ENCODE data around the gene YIPF7. TPM values are rescaled to one million over a fixed set of nuclear protein-coding genes. Genes with fewer than 3 reads are reported as not detected.

YIPF7 gene
- not detected in 2 replicates for total RNA-seq (2014; rRNA removed; shearing (Covaris generic))

GRCh38 chr4:44651425-44651824 is at the start of gene YIPF7:
Gene YIPF7 (minus strand): TSS chr4:44651625. CDS start chr4:44650100, 1,525 bp downstream.
- H3K36me3 ChIP-seq (replicated peaks; ENCODE audit: control insufficient read depth, insufficient read depth, low read length): no peaks in the 10 kb centered on the region
- DNase-seq: no peak
- H3K4me3 ChIP-seq (ENCODE audit: insufficient read depth, low read depth, low read length): no peak within 1 kb of the TSS
- no peaks in the 10 kb centered on the region for H3K27me3 ChIP-seq (ENCODE audit: control insufficient read depth, insufficient read depth, low read length)

DNA sequence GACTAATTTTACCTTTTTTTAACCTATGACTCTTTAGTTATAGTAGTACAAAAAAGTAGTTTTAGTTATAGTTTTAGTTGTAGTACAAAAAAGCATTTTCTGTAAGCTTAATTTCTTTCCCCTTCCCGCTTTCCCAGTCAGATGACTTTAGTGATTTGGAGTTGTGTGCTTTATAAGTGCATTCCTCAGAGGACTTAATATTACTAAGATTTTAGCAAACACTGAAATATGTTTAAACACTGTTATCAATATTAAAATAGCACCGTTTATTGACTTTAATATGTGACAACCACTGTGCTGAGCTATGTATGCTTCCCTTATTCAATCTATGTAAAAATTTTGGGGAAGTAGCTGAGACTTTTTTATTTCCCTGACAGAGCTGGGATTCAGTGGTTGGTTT is 49.6 kb upstream of the YIPF7 start:
- no peaks in the 10 kb centered on the region for H3K27me3 ChIP-seq (ENCODE audit: control insufficient read depth, insufficient read depth, low read length)

GRCh38 chr4:44700427-44700826 is 49.0 kb upstream of the YIPF7 start:
- no peak overlapping the region for H3K4me3 ChIP-seq (ENCODE audit: insufficient read depth, low read depth, low read length)
- H3K36me3 ChIP-seq (replicated peaks; ENCODE audit: control insufficient read depth, insufficient read depth, low read length): peaks cover 12% of the 10 kb centered on the region
- no peak for DNase-seq
- H3K27me3 ChIP-seq (ENCODE audit: control insufficient read depth, insufficient read depth, low read length): no peaks in the 10 kb centered on the region

More for the DNA sequence above, 49.6 kb upstream of the YIPF7 start:
- Histone ChIP-seq H3K36me3 (replicated peaks; ENCODE audit: control insufficient read depth, insufficient read depth, low read length) (peaks cover 12% of the 10 kb centered on the region), H3K4me3 (ENCODE audit: insufficient read depth, low read depth, low read length) (no peak overlapping the region)
- DNase-seq: no peak

DNA sequence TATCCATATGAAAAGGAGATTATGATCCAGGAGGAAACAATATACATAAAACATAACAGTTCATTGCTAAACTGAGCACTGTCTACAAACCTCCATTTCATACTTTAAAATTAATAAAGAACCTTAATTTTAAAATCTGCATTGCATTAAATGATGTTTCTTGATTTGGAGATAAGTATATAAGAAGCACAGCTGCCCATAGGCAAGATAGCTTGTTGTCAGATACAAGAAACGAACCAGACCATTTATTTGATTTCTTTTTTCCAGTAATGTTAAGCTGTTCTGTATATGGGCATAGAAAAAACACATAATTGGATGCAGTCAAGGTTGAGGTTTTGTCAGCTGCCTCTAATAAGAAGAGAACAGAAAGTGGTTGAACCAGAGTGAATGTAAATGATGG is 33.2 kb upstream of the YIPF7 start:
- Histone ChIP-seq H3K27me3 (ENCODE audit: control insufficient read depth, insufficient read depth, low read length) (no peaks in the 10 kb centered on the region), H3K4me3 (ENCODE audit: insufficient read depth, low read depth, low read length) (no peak overlapping the region), H3K36me3 (replicated peaks; ENCODE audit: control insufficient read depth, insufficient read depth, low read length) (peaks cover 9% of the 10 kb centered on the region)
- no peak for DNase-seq

GRCh38 chr4:44679060-44679459 is 27.6 kb upstream of the YIPF7 start:
- no peak for DNase-seq
- Histone ChIP-seq H3K4me3 (ENCODE audit: insufficient read depth, low read depth, low read length) (peak overlapping the region; percentile 78), H3K27me3 (ENCODE audit: control insufficient read depth, insufficient read depth, low read length) (no peaks in the 10 kb centered on the region), H3K36me3 (replicated peaks; ENCODE audit: control insufficient read depth, insufficient read depth, low read length) (0 out of 2 replicates have a peak, but pooled peaks cover 1% of the 10 kb centered on the region)

- Histone ChIP-seq H3K36me3 (replicated peaks; ENCODE audit: control insufficient read depth, insufficient read depth, low read length) (0 out of 2 replicates have a peak, but pooled peaks cover 1% of the 10 kb centered on the region), H3K27me3 (ENCODE audit: control insufficient read depth, insufficient read depth, low read length) (no peaks in the 10 kb centered on the region), H3K4me3 (ENCODE audit: insufficient read depth, low read depth, low read length) (peak within 1 kb of the TSS; percentile 78)
- DNase-seq: peak; percentile 79
Observed at GRCh38 chr4:44678094-44679041, 26.9 kb upstream of the YIPF7 start, which contains the start of gene GUF1. Gene GUF1 (plus strand): TSS chr4:44678420. CDS start chr4:44678623, 203 bp downstream.

- no peaks in the 10 kb centered on the region for H3K36me3 ChIP-seq (replicated peaks; ENCODE audit: control insufficient read depth, insufficient read depth, low read length)
- no peak for DNase-seq
- H3K4me3 ChIP-seq (ENCODE audit: insufficient read depth, low read depth, low read length): no peak overlapping the region
- no peaks in the 10 kb centered on the region for H3K27me3 ChIP-seq (ENCODE audit: control insufficient read depth, insufficient read depth, low read length)
Observed at GRCh38 chr4:44675366-44675765, 23.9 kb upstream of the YIPF7 start.

DNA sequence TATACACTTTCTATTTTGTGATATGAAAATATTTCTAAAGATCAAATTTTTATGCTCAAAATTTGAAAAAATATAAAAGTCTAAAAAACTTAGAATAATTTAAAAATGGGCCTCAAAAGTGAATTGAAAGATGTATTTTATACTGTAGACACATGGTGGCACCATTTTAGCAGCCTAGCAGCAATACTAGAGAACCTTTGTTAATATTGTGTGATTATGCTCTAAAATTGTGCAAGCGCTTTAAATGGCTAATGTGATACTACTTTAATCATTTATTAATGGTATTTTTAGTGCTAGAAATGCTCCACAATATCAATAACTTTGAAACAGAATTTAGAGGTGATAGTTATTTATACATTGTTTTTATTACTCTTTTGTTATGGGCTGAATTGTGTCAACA is 23.0 kb upstream of the YIPF7 start:
- Histone ChIP-seq H3K4me3 (ENCODE audit: insufficient read depth, low read depth, low read length) (no peak overlapping the region), H3K36me3 (replicated peaks; ENCODE audit: control insufficient read depth, insufficient read depth, low read length) (no peaks in the 10 kb centered on the region), H3K27me3 (ENCODE audit: control insufficient read depth, insufficient read depth, low read length) (no peaks in the 10 kb centered on the region)
- no peak for DNase-seq

GRCh38 chr4:44671636-44672035 is 20.2 kb upstream of the YIPF7 start:
- Histone ChIP-seq H3K36me3 (replicated peaks; ENCODE audit: control insufficient read depth, insufficient read depth, low read length) (no peaks in the 10 kb centered on the region), H3K4me3 (ENCODE audit: insufficient read depth, low read depth, low read length) (no peak overlapping the region), H3K27me3 (ENCODE audit: control insufficient read depth, insufficient read depth, low read length) (no peaks in the 10 kb centered on the region)
- DNase-seq: no peak

DNA sequence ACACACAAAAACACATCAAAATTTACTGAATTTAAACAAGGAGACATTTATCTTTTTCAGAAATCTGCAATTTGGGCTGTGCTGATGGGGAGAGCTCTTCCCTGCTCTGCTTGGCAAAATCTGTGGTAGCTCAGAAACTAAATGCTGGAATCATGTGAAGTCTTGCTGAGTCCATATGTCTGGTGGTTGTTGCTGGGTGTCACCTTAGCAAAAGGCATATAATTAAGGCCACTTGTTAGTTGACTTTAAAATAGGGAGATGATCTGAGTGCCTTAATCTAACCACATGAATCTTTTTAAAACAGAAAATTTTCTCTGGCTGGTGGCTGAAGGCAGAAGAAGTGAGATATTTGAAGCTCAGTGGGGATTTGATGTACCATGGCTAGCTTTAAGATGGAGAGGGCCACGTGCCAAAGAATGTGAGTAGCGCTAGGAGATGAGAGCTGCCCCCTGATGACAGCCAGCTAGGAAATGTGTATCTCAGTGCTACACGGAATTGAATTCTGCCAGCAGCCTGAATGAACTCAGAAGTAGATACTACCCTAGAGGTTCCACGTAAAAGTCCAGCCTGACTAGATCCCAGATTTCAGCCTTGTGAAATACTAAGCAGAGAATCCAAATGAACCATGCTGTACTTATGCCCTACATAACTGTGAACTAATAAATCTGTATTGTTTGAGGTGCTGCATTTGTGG is 19.2 kb upstream of the YIPF7 start:
- Histone ChIP-seq H3K36me3 (replicated peaks; ENCODE audit: control insufficient read depth, insufficient read depth, low read length) (no peaks in the 10 kb centered on the region), H3K4me3 (ENCODE audit: insufficient read depth, low read depth, low read length) (no peak overlapping the region), H3K27me3 (ENCODE audit: control insufficient read depth, insufficient read depth, low read length) (no peaks in the 10 kb centered on the region)
- DNase-seq: no peak

- no peak for DNase-seq
- Histone ChIP-seq H3K4me3 (ENCODE audit: insufficient read depth, low read depth, low read length) (no peak overlapping the region), H3K36me3 (replicated peaks; ENCODE audit: control insufficient read depth, insufficient read depth, low read length) (no peaks in the 10 kb centered on the region), H3K27me3 (ENCODE audit: control insufficient read depth, insufficient read depth, low read length) (no peaks in the 10 kb centered on the region)
Observed at GRCh38 chr4:44668526-44668925, 17.1 kb upstream of the YIPF7 start.

DNA sequence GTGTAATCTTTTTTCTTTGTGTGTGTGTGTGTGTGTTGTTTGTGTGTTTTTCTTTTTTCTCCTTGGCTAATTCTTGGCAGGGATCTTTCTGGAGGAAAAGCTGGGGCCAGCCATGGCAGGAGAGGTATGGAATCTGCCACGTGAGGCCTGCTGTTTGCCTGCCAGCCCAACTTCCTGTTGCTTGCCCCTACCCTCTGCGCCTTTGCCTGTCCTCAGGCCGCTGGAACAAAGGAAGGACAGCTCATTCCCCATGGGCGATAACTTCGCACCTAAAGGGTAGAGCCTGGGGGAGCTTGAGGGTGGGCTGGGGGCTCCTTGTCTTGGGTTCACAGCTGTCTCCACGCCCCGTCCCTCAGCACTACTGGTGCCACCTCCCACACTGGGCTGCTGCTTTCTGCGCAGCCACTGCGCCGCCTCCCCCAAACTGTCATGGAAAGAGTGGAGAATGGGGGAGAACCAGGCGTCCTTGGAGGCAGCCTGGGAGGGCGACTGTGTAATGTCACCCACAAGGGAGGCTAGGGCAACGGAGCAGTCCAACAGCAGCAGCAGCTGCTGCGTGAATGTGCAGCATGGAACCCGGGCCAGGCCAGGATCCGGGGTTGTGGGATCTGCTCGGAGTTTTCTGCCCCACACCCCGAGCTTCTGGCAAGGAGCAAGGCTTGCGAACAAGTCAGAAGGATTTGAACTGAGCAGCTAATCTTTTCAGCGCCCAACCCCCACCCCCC is 12.3 kb upstream of the YIPF7 start:
- Histone ChIP-seq H3K4me3 (ENCODE audit: insufficient read depth, low read depth, low read length) (no peak overlapping the region), H3K36me3 (replicated peaks; ENCODE audit: control insufficient read depth, insufficient read depth, low read length) (no peaks in the 10 kb centered on the region), H3K27me3 (ENCODE audit: control insufficient read depth, insufficient read depth, low read length) (no peaks in the 10 kb centered on the region)
- DNase-seq: no peak

- Histone ChIP-seq H3K27me3 (ENCODE audit: control insufficient read depth, insufficient read depth, low read length) (no peaks in the 10 kb centered on the region), H3K4me3 (ENCODE audit: insufficient read depth, low read depth, low read length) (no peak overlapping the region), H3K36me3 (replicated peaks; ENCODE audit: control insufficient read depth, insufficient read depth, low read length) (no peaks in the 10 kb centered on the region)
- DNase-seq: no peak
Observed at GRCh38 chr4:44662623-44663005, 11.2 kb upstream of the YIPF7 start.

GRCh38 chr4:44661940-44662622 is 10.7 kb upstream of the YIPF7 start:
- Histone ChIP-seq H3K4me3 (ENCODE audit: insufficient read depth, low read depth, low read length) (no peak overlapping the region), H3K27me3 (ENCODE audit: control insufficient read depth, insufficient read depth, low read length) (no peaks in the 10 kb centered on the region), H3K36me3 (replicated peaks; ENCODE audit: control insufficient read depth, insufficient read depth, low read length) (no peaks in the 10 kb centered on the region)
- DNase-seq: no peak

Data from H7 (cell line).